SK-N-MC (cell line): Measurements from ENCODE around the gene MAGI1.

Source experiments
- EZH2 ChIP-seq: fragments of 200-600 bp; sonication (generic); IDR thresholded peaks from one replicate; pipeline ENCODE4 v1.6.1; 2017; ENCODE audit warnings: antibody characterized with exemption
- POLR2AphosphoS5 ChIP-seq: IDR thresholded peaks from 2 replicates; pipeline ENCODE4 v1.6.1; 2012; ENCODE audit warnings: mild to moderate bottlenecking, low read depth, low read length, borderline replicate concordance

- TF ChIP-seq POLR2AphosphoS5 (no peak), EZH2 (no peak)
Observed at GRCh38 chr3:66066963-66067617, 28.4 kb upstream of the MAGI1 start.
